HEK293 (cell line): ENCODE measurements around the gene DNAH9.

Experiments used
- CTCF ChIA-PET: fragments of 350-600 bp; formaldehyde crosslinking; extraction: SDS; loops from one replicate; lab custom pipeline; 2021; ENCODE audit warnings: antibody characterized with exemption; lab: Yijun Ruan, JAX
- POLR2A ChIA-PET: fragments of 300-600 bp; formaldehyde crosslinking; extraction: SDS; loops from one replicate; lab custom pipeline; 2020; ENCODE audit warnings: antibody characterized with exemption, inconsistent platforms; lab: Yijun Ruan, JAX
- H3K27ac ChIP-seq: fragments of 200-500 bp; sonication (Bioruptor generic); 2 replicates; pipeline ENCODE4 v1.5.1; 2014; ENCODE audit warnings: low read depth, low read length, control low read depth, inconsistent platforms; ENCODE audit errors: extremely low read depth
- H3K36me3 ChIP-seq, 2 experiments: fragments of 200-500 bp in 1 of 2; sonication (Bioruptor generic) in 1 of 2; 1 replicate in 1 of 2; 2 replicates in 1 of 2; pipeline ENCODE4 v1.5.1; 2014 to 2017; ENCODE audit warnings: inconsistent platforms in 2 of 2, low read length in 2 of 2; ENCODE audit not compliant: control insufficient read depth in 2 of 2, insufficient read depth in 1 of 2
- H3K4me1 ChIP-seq: fragments of 200-500 bp; sonication (Bioruptor generic); 2 replicates; pipeline ENCODE4 v1.5.1; 2014; ENCODE audit warnings: mild to moderate bottlenecking, low read length, inconsistent platforms; ENCODE audit not compliant: control insufficient read depth, insufficient read depth
- H3K4me3 ChIP-seq: 2 replicates; pipeline ENCODE4 v1.5.1; 2011; ENCODE audit warnings: low read depth, mild to moderate bottlenecking, control low read depth, low read length, moderate library complexity
- H3K9me3 ChIP-seq: fragments of 200-500 bp; sonication (Bioruptor generic); 2 replicates; pipeline ENCODE4 v1.5.1; 2014; ENCODE audit warnings: low read depth, low read length, inconsistent platforms; ENCODE audit not compliant: control insufficient read depth, insufficient read depth
- IKZF3 ChIP-seq: fragments of 450-650 bp; IDR thresholded peaks from 2 replicates; pipeline ENCODE4 v1.5.0; 2018; ENCODE audit warnings: missing biosample characterization, mild to moderate bottlenecking, missing genetic modification characterization, moderate library complexity
- KLF9 ChIP-seq: fragments of 450-650 bp; formaldehyde crosslinking; IDR thresholded peaks from 2 replicates; pipeline ENCODE4 v1.5.1; 2016; ENCODE audit warnings: missing biosample characterization, missing genetic modification characterization, low read depth
- MEIS1 ChIP-seq: sonication (generic); formaldehyde crosslinking; IDR thresholded peaks from 2 replicates; pipeline ENCODE4 v1.8.1; 2022; ENCODE audit warnings: missing genetic modification reagents, mild to moderate bottlenecking, borderline replicate concordance
- RBAK ChIP-seq: fragments of 450-650 bp; formaldehyde crosslinking; IDR thresholded peaks from 2 replicates; pipeline ENCODE4 v1.5.1; 2016; ENCODE audit warnings: missing biosample characterization, missing genetic modification characterization
- REPIN1 ChIP-seq: fragments of 450-650 bp; formaldehyde crosslinking; IDR thresholded peaks from 2 replicates; pipeline ENCODE4 v1.5.1; 2017; ENCODE audit warnings: missing biosample characterization, missing genetic modification characterization, low read depth
- SCRT1 ChIP-seq: fragments of 450-650 bp; formaldehyde crosslinking; IDR thresholded peaks from 2 replicates; pipeline ENCODE4 v1.5.1; 2016; ENCODE audit warnings: missing biosample characterization, missing genetic modification characterization, borderline replicate concordance
- SETDB1 ChIP-seq: IDR thresholded peaks from one replicate; pipeline ENCODE4 v1.6.1; 2017; ENCODE audit warnings: mild to moderate bottlenecking, low read length, moderate library complexity, mixed read lengths; ENCODE audit not compliant: insufficient read length
- SP7 ChIP-seq: fragments of 450-650 bp; formaldehyde crosslinking; IDR thresholded peaks from 2 replicates; pipeline ENCODE4 v1.5.1; 2016; ENCODE audit warnings: missing biosample characterization, missing genetic modification characterization
- YY1 ChIP-seq: fragments of 450-650 bp; formaldehyde crosslinking; IDR thresholded peaks from 2 replicates; pipeline ENCODE4 v1.5.1; 2018; ENCODE audit warnings: missing biosample characterization, missing genetic modification characterization
- ZBTB7A ChIP-seq: fragments of 450-650 bp; formaldehyde crosslinking; IDR thresholded peaks from 2 replicates; pipeline ENCODE4 v1.5.1; 2016; ENCODE audit warnings: low read depth, missing biosample characterization, missing genetic modification characterization
- ZNF174 ChIP-seq: fragments of 450-650 bp; formaldehyde crosslinking; IDR thresholded peaks from 2 replicates; pipeline ENCODE4 v1.5.0; 2017; ENCODE audit warnings: missing biosample characterization, mild to moderate bottlenecking, missing genetic modification characterization
- ZNF2 ChIP-seq: fragments of 450-650 bp; formaldehyde crosslinking; IDR thresholded peaks from 2 replicates; pipeline ENCODE4 v1.5.1; 2016; ENCODE audit warnings: missing biosample characterization, missing genetic modification characterization
- ZNF214 ChIP-seq: fragments of 450-650 bp; formaldehyde crosslinking; IDR thresholded peaks from 2 replicates; pipeline ENCODE4 v1.5.1; 2017; ENCODE audit warnings: missing biosample characterization, mild to moderate bottlenecking, missing genetic modification characterization, borderline replicate concordance
- ZNF221 ChIP-seq: fragments of 450-650 bp; formaldehyde crosslinking; IDR thresholded peaks from 2 replicates; pipeline ENCODE4 v1.5.1; 2017; ENCODE audit warnings: missing biosample characterization, missing genetic modification characterization, borderline replicate concordance
- ZNF302 ChIP-seq: fragments of 450-650 bp; formaldehyde crosslinking; IDR thresholded peaks from 2 replicates; pipeline ENCODE4 v1.5.1; 2016; ENCODE audit warnings: missing biosample characterization, missing genetic modification characterization, low read depth
- ZNF555 ChIP-seq: fragments of 450-650 bp; formaldehyde crosslinking; conservative IDR thresholded peaks from 2 replicates; pipeline ENCODE4 v1.5.1; 2017; ENCODE audit warnings: missing biosample characterization, mild to moderate bottlenecking, missing genetic modification characterization, inconsistent platforms
- ZNF600 ChIP-seq: fragments of 450-650 bp; formaldehyde crosslinking; IDR thresholded peaks from 2 replicates; pipeline ENCODE4 v1.5.1; 2016; ENCODE audit warnings: missing biosample characterization, missing genetic modification characterization
- ZNF624 ChIP-seq: fragments of 450-650 bp; formaldehyde crosslinking; IDR thresholded peaks from 2 replicates; pipeline ENCODE4 v1.5.1; 2017; ENCODE audit warnings: missing biosample characterization, missing genetic modification characterization
- ZNF629 ChIP-seq: fragments of 450-650 bp; formaldehyde crosslinking; IDR thresholded peaks from 2 replicates; pipeline ENCODE4 v1.5.1; 2017; ENCODE audit warnings: missing biosample characterization, missing genetic modification characterization
- ZNF670 ChIP-seq: fragments of 450-650 bp; formaldehyde crosslinking; IDR thresholded peaks from 2 replicates; pipeline ENCODE4 v1.5.1; 2016; ENCODE audit warnings: missing biosample characterization, missing genetic modification characterization, low read depth
- ZNF776 ChIP-seq: fragments of 450-650 bp; formaldehyde crosslinking; IDR thresholded peaks from 2 replicates; pipeline ENCODE4 v1.5.0; 2017; ENCODE audit warnings: missing biosample characterization, missing genetic modification characterization, borderline replicate concordance
- ZNF785 ChIP-seq: fragments of 450-650 bp; formaldehyde crosslinking; IDR thresholded peaks from 2 replicates; pipeline ENCODE4 v1.5.1; 2016; ENCODE audit warnings: missing biosample characterization, missing genetic modification characterization
- ZSCAN30 ChIP-seq: fragments of 450-650 bp; IDR thresholded peaks from 2 replicates; pipeline ENCODE4 v1.5.1; 2018; ENCODE audit warnings: missing biosample characterization, mild to moderate bottlenecking, missing genetic modification characterization, moderate library complexity
- TF ChIP-seq, protein P1 (sequence below): IDR thresholded peaks from 2 replicates; pipeline ENCODE4 v1.6.1; 2011; ENCODE audit warnings: mild to moderate bottlenecking, low read depth, low read length, borderline replicate concordance
- TF ChIP-seq, protein P2 (sequence below): fragments of 450-650 bp; formaldehyde crosslinking; IDR thresholded peaks from 2 replicates; pipeline ENCODE4 v1.5.1; 2017; ENCODE audit warnings: missing biosample characterization, missing genetic modification characterization
- TF ChIP-seq, protein P3 (sequence below): fragments of 450-650 bp; formaldehyde crosslinking; IDR thresholded peaks from 2 replicates; pipeline ENCODE4 v1.5.1; 2016; ENCODE audit warnings: missing biosample characterization, missing genetic modification characterization, low read depth
- TF ChIP-seq, protein P4 (sequence below): fragments of 450-650 bp; formaldehyde crosslinking; IDR thresholded peaks from 2 replicates; pipeline ENCODE4 v1.5.1; 2016; ENCODE audit warnings: missing biosample characterization, missing genetic modification characterization
- TF ChIP-seq, protein P5 (sequence below): fragments of 450-650 bp; formaldehyde crosslinking; IDR thresholded peaks from 2 replicates; pipeline ENCODE4 v1.5.1; 2016; ENCODE audit warnings: missing biosample characterization, missing genetic modification characterization

DNAH9 gene

DNA sequence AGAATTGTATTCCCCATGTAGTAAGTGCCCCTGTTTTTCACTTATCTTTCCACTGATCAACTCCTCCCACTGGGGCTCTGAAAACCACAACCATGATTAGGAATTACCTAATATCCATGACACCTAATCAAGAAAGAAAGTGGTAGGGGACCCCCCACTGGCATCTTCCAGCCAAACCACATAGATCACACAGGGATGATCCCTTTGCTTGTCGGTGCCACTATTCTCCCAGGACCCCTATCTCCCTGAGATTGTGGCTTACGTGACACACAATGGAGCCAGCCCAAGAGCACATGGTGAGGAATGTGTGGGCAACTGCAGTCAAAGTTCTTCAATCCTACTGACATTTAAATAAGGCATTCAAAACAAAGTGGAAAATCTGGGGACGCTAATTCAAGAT, 17.6 kb upstream of the DNAH9 start:
- Histone ChIP-seq H3K4me3 (no peak overlapping the region), H3K4me1 (no peaks in the 10 kb centered on the region), H3K36me3 (no peaks in the 10 kb centered on the region), H3K9me3 (no peaks in the 10 kb centered on the region; the same call in 1 of the 2 replicates), H3K27ac (no peak overlapping the region)
- POLR2A ChIA-PET: no interaction called here
- TF ChIP-seq ZNF221 (tag by site-specific recombination) (no peak), REPIN1 (no peak), ZNF629 (tag by site-specific recombination) (no peak), ZNF670 (tag by site-specific recombination) (no peak), ZNF600 (no peak), ZNF302 (no peak), ZNF555 (tag by site-specific recombination) (no peak), ZNF785 (no peak), ZNF174 (tag by site-specific recombination) (no peak), ZSCAN30 (tag by site-specific recombination) (no peak), ZNF776 (tag by site-specific recombination) (no peak), RBAK (no peak), IKZF3 (no peak), SP7 (tag by site-specific recombination) (no peak), ZNF624 (tag by site-specific recombination) (no peak), SETDB1 (no peak), ZNF214 (tag by site-specific recombination) (no peak)
- TF ChIP-seq, protein P1, sequence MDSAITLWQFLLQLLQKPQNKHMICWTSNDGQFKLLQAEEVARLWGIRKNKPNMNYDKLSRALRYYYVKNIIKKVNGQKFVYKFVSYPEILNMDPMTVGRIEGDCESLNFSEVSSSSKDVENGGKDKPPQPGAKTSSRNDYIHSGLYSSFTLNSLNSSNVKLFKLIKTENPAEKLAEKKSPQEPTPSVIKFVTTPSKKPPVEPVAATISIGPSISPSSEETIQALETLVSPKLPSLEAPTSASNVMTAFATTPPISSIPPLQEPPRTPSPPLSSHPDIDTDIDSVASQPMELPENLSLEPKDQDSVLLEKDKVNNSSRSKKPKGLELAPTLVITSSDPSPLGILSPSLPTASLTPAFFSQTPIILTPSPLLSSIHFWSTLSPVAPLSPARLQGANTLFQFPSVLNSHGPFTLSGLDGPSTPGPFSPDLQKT: no peak
- CTCF ChIA-PET: interaction anchor here (0.6 kb wide), 1 partner anchor 1264 kb away, joined by 3 read pairs; no protein-coding TSS in a partner anchor

DNA sequence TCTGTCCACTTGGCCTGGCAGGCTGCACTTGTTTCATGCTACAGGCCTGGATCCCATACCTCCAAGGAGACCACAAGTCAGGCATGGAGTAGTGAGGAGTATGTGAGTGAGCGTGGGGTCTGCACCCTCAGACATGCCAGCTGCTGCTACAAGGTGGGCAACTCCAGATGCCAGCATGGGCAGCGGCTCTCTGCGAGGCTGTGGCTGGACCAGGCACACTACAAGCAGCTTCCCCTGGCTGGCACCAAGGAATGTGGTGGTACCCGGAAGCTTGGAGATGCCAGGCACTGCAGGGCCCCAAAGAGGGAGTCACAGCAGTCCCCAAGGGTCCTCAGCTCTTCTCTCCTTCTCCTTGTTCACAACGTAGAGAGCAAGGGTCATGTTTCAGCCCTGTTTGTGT, 16.1 kb upstream of the DNAH9 start:
- ChIA-PET POLR2A (no interaction called here), CTCF (interaction anchor here (1.1 kb wide), 1 partner anchor 61 kb away, joined by 4 read pairs; no protein-coding TSS in a partner anchor)
- H3K4me1 ChIP-seq: no peaks in the 10 kb centered on the region
- no peak overlapping the region for H3K4me3 ChIP-seq
- H3K36me3 ChIP-seq: no peaks in the 10 kb centered on the region
- H3K9me3 ChIP-seq: no peaks in the 10 kb centered on the region; the same call in 1 of the 2 replicates
- no peak overlapping the region for H3K27ac ChIP-seq
- TF ChIP-seq, protein P2, sequence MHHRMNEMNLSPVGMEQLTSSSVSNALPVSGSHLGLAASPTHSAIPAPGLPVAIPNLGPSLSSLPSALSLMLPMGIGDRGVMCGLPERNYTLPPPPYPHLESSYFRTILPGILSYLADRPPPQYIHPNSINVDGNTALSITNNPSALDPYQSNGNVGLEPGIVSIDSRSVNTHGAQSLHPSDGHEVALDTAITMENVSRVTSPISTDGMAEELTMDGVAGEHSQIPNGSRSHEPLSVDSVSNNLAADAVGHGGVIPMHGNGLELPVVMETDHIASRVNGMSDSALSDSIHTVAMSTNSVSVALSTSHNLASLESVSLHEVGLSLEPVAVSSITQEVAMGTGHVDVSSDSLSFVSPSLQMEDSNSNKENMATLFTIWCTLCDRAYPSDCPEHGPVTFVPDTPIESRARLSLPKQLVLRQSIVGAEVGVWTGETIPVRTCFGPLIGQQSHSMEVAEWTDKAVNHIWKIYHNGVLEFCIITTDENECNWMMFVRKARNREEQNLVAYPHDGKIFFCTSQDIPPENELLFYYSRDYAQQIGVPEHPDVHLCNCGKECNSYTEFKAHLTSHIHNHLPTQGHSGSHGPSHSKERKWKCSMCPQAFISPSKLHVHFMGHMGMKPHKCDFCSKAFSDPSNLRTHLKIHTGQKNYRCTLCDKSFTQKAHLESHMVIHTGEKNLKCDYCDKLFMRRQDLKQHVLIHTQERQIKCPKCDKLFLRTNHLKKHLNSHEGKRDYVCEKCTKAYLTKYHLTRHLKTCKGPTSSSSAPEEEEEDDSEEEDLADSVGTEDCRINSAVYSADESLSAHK (tag by site-specific recombination): no peak
- TF ChIP-seq YY1 (tag by site-specific recombination): no peak
- TF ChIP-seq, protein P3, sequence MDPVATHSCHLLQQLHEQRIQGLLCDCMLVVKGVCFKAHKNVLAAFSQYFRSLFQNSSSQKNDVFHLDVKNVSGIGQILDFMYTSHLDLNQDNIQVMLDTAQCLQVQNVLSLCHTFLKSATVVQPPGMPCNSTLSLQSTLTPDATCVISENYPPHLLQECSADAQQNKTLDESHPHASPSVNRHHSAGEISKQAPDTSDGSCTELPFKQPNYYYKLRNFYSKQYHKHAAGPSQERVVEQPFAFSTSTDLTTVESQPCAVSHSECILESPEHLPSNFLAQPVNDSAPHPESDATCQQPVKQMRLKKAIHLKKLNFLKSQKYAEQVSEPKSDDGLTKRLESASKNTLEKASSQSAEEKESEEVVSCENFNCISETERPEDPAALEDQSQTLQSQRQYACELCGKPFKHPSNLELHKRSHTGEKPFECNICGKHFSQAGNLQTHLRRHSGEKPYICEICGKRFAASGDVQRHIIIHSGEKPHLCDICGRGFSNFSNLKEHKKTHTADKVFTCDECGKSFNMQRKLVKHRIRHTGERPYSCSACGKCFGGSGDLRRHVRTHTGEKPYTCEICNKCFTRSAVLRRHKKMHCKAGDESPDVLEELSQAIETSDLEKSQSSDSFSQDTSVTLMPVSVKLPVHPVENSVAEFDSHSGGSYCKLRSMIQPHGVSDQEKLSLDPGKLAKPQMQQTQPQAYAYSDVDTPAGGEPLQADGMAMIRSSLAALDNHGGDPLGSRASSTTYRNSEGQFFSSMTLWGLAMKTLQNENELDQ (tag by site-specific recombination): no peak
- no peak for TF ChIP-seq KLF9 (tag by site-specific recombination)
- TF ChIP-seq, protein P4, sequence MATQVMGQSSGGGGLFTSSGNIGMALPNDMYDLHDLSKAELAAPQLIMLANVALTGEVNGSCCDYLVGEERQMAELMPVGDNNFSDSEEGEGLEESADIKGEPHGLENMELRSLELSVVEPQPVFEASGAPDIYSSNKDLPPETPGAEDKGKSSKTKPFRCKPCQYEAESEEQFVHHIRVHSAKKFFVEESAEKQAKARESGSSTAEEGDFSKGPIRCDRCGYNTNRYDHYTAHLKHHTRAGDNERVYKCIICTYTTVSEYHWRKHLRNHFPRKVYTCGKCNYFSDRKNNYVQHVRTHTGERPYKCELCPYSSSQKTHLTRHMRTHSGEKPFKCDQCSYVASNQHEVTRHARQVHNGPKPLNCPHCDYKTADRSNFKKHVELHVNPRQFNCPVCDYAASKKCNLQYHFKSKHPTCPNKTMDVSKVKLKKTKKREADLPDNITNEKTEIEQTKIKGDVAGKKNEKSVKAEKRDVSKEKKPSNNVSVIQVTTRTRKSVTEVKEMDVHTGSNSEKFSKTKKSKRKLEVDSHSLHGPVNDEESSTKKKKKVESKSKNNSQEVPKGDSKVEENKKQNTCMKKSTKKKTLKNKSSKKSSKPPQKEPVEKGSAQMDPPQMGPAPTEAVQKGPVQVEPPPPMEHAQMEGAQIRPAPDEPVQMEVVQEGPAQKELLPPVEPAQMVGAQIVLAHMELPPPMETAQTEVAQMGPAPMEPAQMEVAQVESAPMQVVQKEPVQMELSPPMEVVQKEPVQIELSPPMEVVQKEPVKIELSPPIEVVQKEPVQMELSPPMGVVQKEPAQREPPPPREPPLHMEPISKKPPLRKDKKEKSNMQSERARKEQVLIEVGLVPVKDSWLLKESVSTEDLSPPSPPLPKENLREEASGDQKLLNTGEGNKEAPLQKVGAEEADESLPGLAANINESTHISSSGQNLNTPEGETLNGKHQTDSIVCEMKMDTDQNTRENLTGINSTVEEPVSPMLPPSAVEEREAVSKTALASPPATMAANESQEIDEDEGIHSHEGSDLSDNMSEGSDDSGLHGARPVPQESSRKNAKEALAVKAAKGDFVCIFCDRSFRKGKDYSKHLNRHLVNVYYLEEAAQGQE (tag by site-specific recombination): no peak
- TF ChIP-seq, protein P5, sequence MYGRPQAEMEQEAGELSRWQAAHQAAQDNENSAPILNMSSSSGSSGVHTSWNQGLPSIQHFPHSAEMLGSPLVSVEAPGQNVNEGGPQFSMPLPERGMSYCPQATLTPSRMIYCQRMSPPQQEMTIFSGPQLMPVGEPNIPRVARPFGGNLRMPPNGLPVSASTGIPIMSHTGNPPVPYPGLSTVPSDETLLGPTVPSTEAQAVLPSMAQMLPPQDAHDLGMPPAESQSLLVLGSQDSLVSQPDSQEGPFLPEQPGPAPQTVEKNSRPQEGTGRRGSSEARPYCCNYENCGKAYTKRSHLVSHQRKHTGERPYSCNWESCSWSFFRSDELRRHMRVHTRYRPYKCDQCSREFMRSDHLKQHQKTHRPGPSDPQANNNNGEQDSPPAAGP: no peak
- no peak for TF ChIP-seq ZBTB7A (tag by site-specific recombination)
- TF ChIP-seq SCRT1 (tag by site-specific recombination): no peak
- no peak for TF ChIP-seq ZNF2 (tag by site-specific recombination)
- TF ChIP-seq MEIS1 (CRISPR knock-in tag): no peak
